ENCODE results near the gene SCAPER.

The SCAPER gene

DNA sequence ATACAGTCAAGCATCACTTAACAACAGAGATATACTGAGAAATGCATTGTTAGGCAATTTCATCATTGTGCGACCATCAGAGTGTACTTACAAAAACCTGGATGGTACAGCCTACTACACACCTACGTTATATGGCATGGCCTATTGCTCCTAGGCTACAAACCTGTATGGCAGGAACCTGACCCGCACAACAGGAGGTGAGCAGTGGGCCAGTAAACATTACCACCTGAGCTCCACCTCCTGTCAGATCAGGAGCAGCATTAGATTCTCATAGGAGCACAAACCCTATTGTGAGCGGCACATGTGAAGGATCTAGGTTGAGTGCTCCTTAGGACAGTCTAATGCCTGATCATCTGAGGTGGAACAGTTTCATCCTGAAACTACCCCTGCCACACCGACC is 89.7 kb downstream of the SCAPER start:
- no peaks in the 10 kb centered on the region for H3K36me3 ChIP-seq
- no peak for TF ChIP-seq CTCF (IDR thresholded peaks at IDR 0.05; ENCODE audit: low read depth, low read length)
- H3K9me3 ChIP-seq (ENCODE audit: severe bottlenecking) = no peaks in the 10 kb centered on the region
- no peak overlapping the region for H3K4me3 ChIP-seq (ENCODE audit: low read depth, low read length)
- DNase-seq = no peak
- H3K27me3 ChIP-seq (ENCODE audit: insufficient read depth, low read depth, severe bottlenecking) = no peaks in the 10 kb centered on the region
- H3K27ac ChIP-seq = no peak overlapping the region

- no peaks in the 10 kb centered on the region for H3K36me3 ChIP-seq
- no peak overlapping the region for H3K27ac ChIP-seq
- no peaks in the 10 kb centered on the region for H3K9me3 ChIP-seq (ENCODE audit: severe bottlenecking)
- TF ChIP-seq CTCF (IDR thresholded peaks at IDR 0.05; ENCODE audit: low read depth, low read length) = no peak
- no peaks in the 10 kb centered on the region for H3K27me3 ChIP-seq (ENCODE audit: insufficient read depth, low read depth, severe bottlenecking)
- H3K4me3 ChIP-seq (ENCODE audit: low read depth, low read length) = no peak overlapping the region
- no peak for DNase-seq
Observed at GRCh38 chr15:76812381-76812780, 92.8 kb downstream of the SCAPER start.

DNA sequence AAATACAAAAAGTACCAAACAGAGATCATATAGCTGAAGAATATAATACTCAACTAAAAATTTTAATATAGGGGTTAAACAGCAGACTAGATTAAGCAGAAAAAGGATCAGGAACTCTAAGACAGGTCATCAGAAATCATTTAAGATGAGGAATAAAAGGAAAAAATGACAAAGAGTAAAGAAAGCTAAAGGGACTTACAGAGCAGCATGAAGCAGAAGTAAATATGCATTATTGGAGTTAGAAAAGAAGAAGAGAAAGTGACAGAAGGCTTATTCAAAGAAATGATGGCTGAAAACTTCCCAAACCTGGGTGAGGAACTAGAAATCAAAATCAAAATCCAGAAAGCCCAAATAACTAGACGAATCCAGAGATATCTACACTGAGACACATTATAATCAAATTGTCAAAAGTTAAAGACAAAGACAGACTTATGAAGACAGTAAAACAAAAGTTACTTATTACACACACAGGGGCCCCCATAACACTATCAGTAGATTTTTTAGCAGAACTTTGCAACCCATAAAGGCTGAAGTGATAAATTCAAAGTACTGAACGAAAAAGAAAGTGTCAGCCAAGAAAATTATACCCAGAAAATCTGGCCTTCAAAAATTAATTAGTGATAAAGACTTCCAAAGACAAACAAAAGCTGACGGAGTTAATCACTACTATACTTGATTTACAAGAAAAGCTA is 95.6 kb downstream of the SCAPER start:
- H3K4me3 ChIP-seq (ENCODE audit: low read depth, low read length) = no peak overlapping the region
- no peak for TF ChIP-seq CTCF (IDR thresholded peaks at IDR 0.05; ENCODE audit: low read depth, low read length)
- DNase-seq = no peak
- H3K9me3 ChIP-seq (ENCODE audit: severe bottlenecking) = no peaks in the 10 kb centered on the region
- no peak overlapping the region for H3K27ac ChIP-seq
- no peaks in the 10 kb centered on the region for H3K27me3 ChIP-seq (ENCODE audit: insufficient read depth, low read depth, severe bottlenecking)
- H3K36me3 ChIP-seq = no peaks in the 10 kb centered on the region

- Histone ChIP-seq H3K9me3 (ENCODE audit: severe bottlenecking) (no peaks in the 10 kb centered on the region), H3K27me3 (ENCODE audit: insufficient read depth, low read depth, severe bottlenecking) (no peaks in the 10 kb centered on the region), H3K36me3 (peaks cover 22% of the 10 kb centered on the region), H3K27ac (no peak overlapping the region), H3K4me3 (ENCODE audit: low read depth, low read length) (no peak overlapping the region)
- DNase-seq = no peak
- TF ChIP-seq CTCF (IDR thresholded peaks at IDR 0.05; ENCODE audit: low read depth, low read length) = no peak
Observed at GRCh38 chr15:76803049-76803571, 102.0 kb downstream of the SCAPER start.

DNA sequence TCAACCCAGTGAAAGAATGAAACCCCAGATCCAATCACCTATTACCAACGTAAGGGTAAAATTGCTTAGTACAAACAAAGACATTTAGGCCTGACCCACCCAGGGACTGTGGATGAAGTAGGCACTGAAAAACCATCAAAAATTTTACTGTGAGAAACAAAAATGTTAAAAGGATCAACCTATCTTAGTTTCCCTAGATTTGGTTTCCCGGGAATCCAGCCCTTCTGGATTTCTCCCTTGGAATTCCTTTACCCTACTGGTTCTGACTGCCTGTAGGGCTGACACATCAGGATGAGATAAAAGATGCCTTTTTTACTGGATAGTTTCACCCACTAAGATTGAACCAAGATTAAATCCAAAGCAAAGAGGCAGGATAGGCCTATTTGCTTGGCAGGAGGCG is 102.7 kb downstream of the SCAPER start:
- H3K27ac ChIP-seq = no peak overlapping the region
- TF ChIP-seq CTCF (IDR thresholded peaks at IDR 0.05; ENCODE audit: low read depth, low read length) = no peak
- H3K4me3 ChIP-seq (ENCODE audit: low read depth, low read length) = no peak overlapping the region
- no peaks in the 10 kb centered on the region for H3K27me3 ChIP-seq (ENCODE audit: insufficient read depth, low read depth, severe bottlenecking)
- H3K9me3 ChIP-seq (ENCODE audit: severe bottlenecking) = no peaks in the 10 kb centered on the region
- peaks cover 22% of the 10 kb centered on the region for H3K36me3 ChIP-seq
- no peak for DNase-seq

DNA sequence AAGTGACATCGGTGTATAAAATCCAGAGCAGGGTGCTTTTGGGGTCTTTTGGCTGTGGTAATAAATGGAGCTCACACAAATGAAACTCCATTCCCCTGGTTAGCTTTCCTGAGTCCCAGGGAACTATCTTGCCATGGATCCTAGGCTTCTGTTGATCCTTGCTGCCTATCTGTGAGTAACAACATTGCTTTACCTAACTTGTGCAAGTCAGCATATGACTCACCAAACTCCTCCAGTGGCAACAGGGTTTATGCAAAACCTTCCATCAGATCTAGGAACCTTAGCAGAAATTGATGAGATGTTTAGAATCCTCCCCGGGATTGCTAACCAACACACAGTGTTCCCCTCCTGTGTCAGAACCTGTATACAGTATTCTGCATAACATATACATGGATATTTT is 105.4 kb downstream of the SCAPER start:
- no peak for DNase-seq

More for the DNA sequence above, 105.4 kb downstream of the SCAPER start:
- no peak for TF ChIP-seq CTCF (IDR thresholded peaks at IDR 0.05; ENCODE audit: low read depth, low read length)
- H3K4me3 ChIP-seq (ENCODE audit: low read depth, low read length) = no peak overlapping the region
- no peaks in the 10 kb centered on the region for H3K9me3 ChIP-seq (ENCODE audit: severe bottlenecking)
- H3K36me3 ChIP-seq = peaks cover 25% of the 10 kb centered on the region
- no peaks in the 10 kb centered on the region for H3K27me3 ChIP-seq (ENCODE audit: insufficient read depth, low read depth, severe bottlenecking)
- no peak overlapping the region for H3K27ac ChIP-seq
